Activated T-helper 17 cell treated with anti-CD3 and anti-CD28 coated beads, Interleukin-2, amount 50 U/mL, for 72 hours (primary cell): Measurements from ENCODE around the gene PRSS33. TPM values are rescaled to one million over a fixed set of nuclear protein-coding genes. Genes with fewer than 3 reads are reported as not detected.

ENCODE experiments used
- ATAC-seq: fragments of 150-1000 bp; cut with Tn5 transposase; replicated peaks from 2 replicates; pipeline ENCODE4 v1.10.0; 2021; ENCODE audit warnings: mild to moderate bottlenecking, moderate library complexity
- H3K27ac Mint-ChIP-seq: one replicate; pipeline ENCODE4 v1.8.0; 2022; ENCODE audit warnings: mixed read lengths
- H3K27me3 Mint-ChIP-seq: one replicate; pipeline ENCODE4 v1.8.0; 2022; ENCODE audit warnings: mixed read lengths
- H3K36me3 Mint-ChIP-seq: one replicate; pipeline ENCODE4 v1.8.0; 2022; ENCODE audit warnings: low read depth, mild to moderate bottlenecking, mixed read lengths
- H3K4me1 Mint-ChIP-seq: one replicate; pipeline ENCODE4 v1.8.0; 2022; ENCODE audit warnings: mixed read lengths
- H3K4me3 Mint-ChIP-seq: one replicate; pipeline ENCODE4 v1.8.0; 2022; ENCODE audit warnings: mild to moderate bottlenecking, mixed read lengths
- H3K9me3 Mint-ChIP-seq: one replicate; pipeline ENCODE4 v1.8.0; 2022; ENCODE audit warnings: mixed read lengths
- total RNA-seq, 2 donors: library from RNA; stranded (reverse); gene quantifications; one replicate each; pipeline ENCODE4 v1.2.3, GENCODE V29; 2022

PRSS33 gene
- total RNA-seq, 2 donors from 2014 or later, result not detected

- peak; percentile 13 for ATAC-seq
- no peak overlapping the region for H3K4me3 Mint-ChIP-seq
- H3K4me1 Mint-ChIP-seq, result peaks cover 11% of the 10 kb centered on the region
- H3K36me3 Mint-ChIP-seq, result peaks cover 87% of the 10 kb centered on the region
- no peaks in the 10 kb centered on the region for H3K27me3 Mint-ChIP-seq
- H3K27ac Mint-ChIP-seq, result peak overlapping the region; percentile 41
- H3K9me3 Mint-ChIP-seq, result no peaks in the 10 kb centered on the region
Observed at GRCh38 chr16:2770057-2770951, 17.1 kb downstream of the PRSS33 start.

DNA sequence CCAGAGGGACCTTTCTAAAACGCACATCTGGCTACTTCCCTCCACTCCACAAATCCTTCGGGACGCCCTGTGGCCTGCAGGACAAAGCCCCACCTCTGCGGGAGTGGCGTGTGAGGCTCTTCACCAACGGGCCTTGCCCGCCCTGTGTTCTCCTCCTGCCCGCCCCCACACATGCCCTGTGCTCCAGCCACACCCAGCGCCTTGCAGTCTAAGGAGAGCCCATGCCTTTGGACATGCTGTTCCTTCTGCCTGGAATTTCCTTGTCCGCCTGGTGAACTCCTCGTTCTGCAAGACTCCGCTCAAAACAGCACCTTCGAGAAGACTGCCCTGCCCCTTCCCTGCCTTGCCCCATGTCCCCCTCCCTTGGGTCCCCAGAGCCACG is 17.7 kb downstream of the PRSS33 start:
- peaks cover 91% of the 10 kb centered on the region for H3K36me3 Mint-ChIP-seq
- H3K27me3 Mint-ChIP-seq, result no peaks in the 10 kb centered on the region
- H3K9me3 Mint-ChIP-seq, result no peaks in the 10 kb centered on the region
- H3K4me3 Mint-ChIP-seq, result no peak overlapping the region
- peak overlapping the region; percentile 36 for H3K27ac Mint-ChIP-seq
- ATAC-seq, result no peak
- H3K4me1 Mint-ChIP-seq, result peaks cover 11% of the 10 kb centered on the region

GRCh38 chr16:2769100-2769529 is 18.2 kb downstream of the PRSS33 start:
- ATAC-seq, result no peak
- peaks cover 11% of the 10 kb centered on the region for H3K4me1 Mint-ChIP-seq
- H3K27me3 Mint-ChIP-seq, result no peaks in the 10 kb centered on the region
- no peak overlapping the region for H3K27ac Mint-ChIP-seq
- peaks cover 92% of the 10 kb centered on the region for H3K36me3 Mint-ChIP-seq
- no peaks in the 10 kb centered on the region for H3K9me3 Mint-ChIP-seq
- no peak overlapping the region for H3K4me3 Mint-ChIP-seq

DNA sequence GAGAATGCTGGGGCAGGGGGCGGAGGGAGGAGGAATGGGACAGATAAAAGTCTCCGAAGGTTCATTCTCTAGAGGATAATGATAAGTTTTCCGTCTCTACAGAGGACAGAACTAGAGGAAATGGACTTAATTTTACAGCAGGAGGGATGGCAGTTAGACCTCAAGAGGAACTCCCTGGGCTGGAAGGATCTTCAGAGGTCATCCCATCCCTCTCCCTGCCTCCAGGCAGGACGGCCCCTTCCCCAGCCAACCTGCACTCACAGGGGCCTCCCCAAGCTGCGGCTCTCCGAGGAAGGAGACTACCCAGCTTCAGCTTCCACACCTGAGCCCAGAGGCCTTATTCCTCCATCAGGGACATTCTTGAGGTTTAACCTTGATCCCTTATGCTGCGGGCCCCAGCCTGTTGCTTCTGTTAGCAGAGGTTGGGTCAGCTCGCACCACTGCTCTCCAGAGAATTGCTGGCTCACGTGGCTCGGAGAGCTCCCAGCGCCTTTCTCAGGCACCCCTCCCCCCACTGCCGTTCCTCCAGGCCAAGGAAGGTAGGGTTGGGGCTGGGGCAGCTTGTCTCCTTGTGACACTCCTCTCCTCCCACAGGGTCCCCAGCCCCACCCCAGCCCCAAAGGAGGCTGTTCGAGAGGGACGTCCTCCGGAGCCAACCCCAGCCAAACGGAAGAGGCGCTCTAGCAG is 18.8 kb downstream of the PRSS33 start:
- Mint-ChIP-seq H3K4me1 (peaks cover 15% of the 10 kb centered on the region), H3K27me3 (no peaks in the 10 kb centered on the region), H3K4me3 (no peak overlapping the region), H3K36me3 (peaks cover 97% of the 10 kb centered on the region), H3K9me3 (no peaks in the 10 kb centered on the region), H3K27ac (no peak overlapping the region)
- ATAC-seq, result no peak

GRCh38 chr16:2767891-2768290 is 19.5 kb downstream of the PRSS33 start:
- Mint-ChIP-seq H3K27ac (no peak overlapping the region), H3K36me3 (peaks cover 100% of the 10 kb centered on the region), H3K9me3 (no peaks in the 10 kb centered on the region), H3K27me3 (no peaks in the 10 kb centered on the region), H3K4me1 (peaks cover 18% of the 10 kb centered on the region), H3K4me3 (no peak overlapping the region)
- no peak for ATAC-seq

GRCh38 chr16:2767140-2767731 is 20.1 kb downstream of the PRSS33 start:
- Mint-ChIP-seq H3K4me3 (no peak overlapping the region), H3K27ac (no peak overlapping the region), H3K4me1 (peaks cover 22% of the 10 kb centered on the region), H3K27me3 (no peaks in the 10 kb centered on the region), H3K9me3 (no peaks in the 10 kb centered on the region), H3K36me3 (peaks cover 100% of the 10 kb centered on the region)
- no peak for ATAC-seq

GRCh38 chr16:2766430-2767139 is 20.8 kb downstream of the PRSS33 start:
- Mint-ChIP-seq H3K4me1 (peaks cover 21% of the 10 kb centered on the region), H3K36me3 (peaks cover 100% of the 10 kb centered on the region), H3K27ac (peak overlapping the region; percentile 54), H3K27me3 (no peaks in the 10 kb centered on the region), H3K9me3 (no peaks in the 10 kb centered on the region), H3K4me3 (no peak overlapping the region)
- ATAC-seq, result no peak

GRCh38 chr16:2765462-2766404 is 21.6 kb downstream of the PRSS33 start:
- Mint-ChIP-seq H3K4me1 (peaks cover 21% of the 10 kb centered on the region), H3K4me3 (no peak overlapping the region), H3K9me3 (no peaks in the 10 kb centered on the region), H3K27me3 (no peaks in the 10 kb centered on the region), H3K27ac (peak overlapping the region; percentile 54), H3K36me3 (peaks cover 100% of the 10 kb centered on the region)
- ATAC-seq, result no peak

GRCh38 chr16:2764718-2765117 is 22.6 kb downstream of the PRSS33 start:
- Mint-ChIP-seq H3K4me3 (no peak overlapping the region), H3K4me1 (peaks cover 18% of the 10 kb centered on the region), H3K27me3 (no peaks in the 10 kb centered on the region), H3K36me3 (peaks cover 100% of the 10 kb centered on the region), H3K9me3 (no peaks in the 10 kb centered on the region), H3K27ac (peak overlapping the region; percentile 30)
- ATAC-seq, result no peak

- Mint-ChIP-seq H3K4me3 (no peak overlapping the region), H3K27ac (peak overlapping the region; percentile 1), H3K27me3 (no peaks in the 10 kb centered on the region), H3K36me3 (peaks cover 100% of the 10 kb centered on the region), H3K4me1 (peaks cover 19% of the 10 kb centered on the region), H3K9me3 (no peaks in the 10 kb centered on the region)
- ATAC-seq, result peak; percentile 16
Observed at GRCh38 chr16:2763173-2763572, 24.2 kb downstream of the PRSS33 start.

GRCh38 chr16:2762711-2763110 is 24.6 kb downstream of the PRSS33 start:
- peaks cover 100% of the 10 kb centered on the region for H3K36me3 Mint-ChIP-seq
- H3K27me3 Mint-ChIP-seq, result no peaks in the 10 kb centered on the region
- peak overlapping the region; percentile 8 for H3K27ac Mint-ChIP-seq
- no peaks in the 10 kb centered on the region for H3K9me3 Mint-ChIP-seq
- peaks cover 21% of the 10 kb centered on the region for H3K4me1 Mint-ChIP-seq
- no peak for ATAC-seq
- no peak overlapping the region for H3K4me3 Mint-ChIP-seq

DNA sequence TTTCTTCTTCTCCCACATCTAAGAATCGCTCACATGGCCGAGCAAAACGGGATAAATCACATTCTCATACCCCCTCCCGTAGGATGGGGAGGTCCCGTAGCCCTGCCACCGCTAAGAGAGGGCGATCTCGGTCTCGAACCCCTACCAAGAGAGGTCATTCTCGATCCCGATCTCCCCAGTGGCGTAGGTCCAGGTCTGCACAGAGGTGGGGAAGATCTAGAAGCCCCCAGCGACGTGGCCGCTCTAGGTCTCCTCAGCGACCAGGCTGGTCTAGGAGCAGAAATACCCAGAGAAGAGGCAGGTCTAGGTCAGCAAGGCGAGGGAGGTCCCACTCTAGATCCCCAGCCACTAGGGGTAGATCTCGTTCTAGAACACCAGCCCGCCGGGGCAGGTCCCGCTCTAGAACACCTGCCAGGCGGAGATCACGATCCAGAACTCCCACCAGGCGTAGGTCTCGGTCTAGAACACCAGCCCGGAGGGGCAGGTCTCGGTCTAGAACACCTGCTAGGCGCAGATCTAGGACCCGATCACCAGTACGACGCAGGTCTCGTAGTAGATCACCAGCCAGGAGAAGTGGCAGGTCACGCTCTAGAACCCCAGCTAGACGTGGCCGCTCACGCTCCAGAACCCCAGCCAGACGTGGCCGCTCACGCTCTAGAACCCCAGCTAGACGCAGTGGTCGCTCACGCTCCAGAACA is 25.3 kb downstream of the PRSS33 start:
- Mint-ChIP-seq H3K9me3 (no peaks in the 10 kb centered on the region), H3K27ac (peak overlapping the region; percentile 8), H3K27me3 (no peaks in the 10 kb centered on the region), H3K4me1 (peaks cover 27% of the 10 kb centered on the region), H3K36me3 (peaks cover 100% of the 10 kb centered on the region), H3K4me3 (no peak overlapping the region)
- no peak for ATAC-seq

DNA sequence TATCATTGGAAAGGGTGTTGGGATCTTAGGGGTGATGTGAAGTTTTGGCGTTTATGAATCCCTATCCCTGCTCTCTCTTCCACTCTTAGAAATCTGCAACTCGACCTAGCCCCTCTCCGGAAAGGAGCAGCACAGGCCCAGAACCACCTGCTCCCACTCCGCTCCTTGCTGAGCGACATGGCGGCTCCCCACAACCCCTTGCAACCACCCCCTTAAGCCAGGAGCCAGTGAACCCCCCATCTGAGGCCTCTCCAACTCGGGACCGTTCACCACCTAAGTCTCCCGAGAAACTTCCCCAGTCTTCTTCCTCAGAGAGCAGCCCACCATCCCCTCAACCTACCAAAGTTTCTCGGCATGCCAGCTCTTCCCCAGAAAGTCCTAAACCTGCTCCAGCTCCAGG is 25.9 kb downstream of the PRSS33 start:
- Mint-ChIP-seq H3K36me3 (peaks cover 100% of the 10 kb centered on the region), H3K4me3 (no peak overlapping the region), H3K27ac (peak overlapping the region; percentile 8), H3K4me1 (peaks cover 32% of the 10 kb centered on the region), H3K27me3 (no peaks in the 10 kb centered on the region), H3K9me3 (no peaks in the 10 kb centered on the region)
- ATAC-seq, result no peak
